HG03565 (cell line): ENCODE results near the gene NEURL1B.
"Not testable (repeated sequence)": the region's sequence is repeated elsewhere in the genome, so short reads cannot be mapped to it uniquely, and the experiment has no call there.

Experiments
- ATAC-seq: cut with Tn5 transposase; IDR thresholded peaks from one replicate; pipeline ENCODE4 v1.9.1; 2021; ENCODE audit warnings: mild to moderate bottlenecking, moderate library complexity; ENCODE audit not compliant: unreplicated experiment

NEURL1B gene

GRCh38 chr5:172672681-172673080, 31.6 kb downstream of the NEURL1B start:
- no peak for ATAC-seq

- ATAC-seq: no peak
Observed at GRCh38 chr5:172674155-172674554, 33.1 kb downstream of the NEURL1B start.

- no peak for ATAC-seq
Observed at GRCh38 chr5:172676914-172677475, 35.9 kb downstream of the NEURL1B start.

DNA sequence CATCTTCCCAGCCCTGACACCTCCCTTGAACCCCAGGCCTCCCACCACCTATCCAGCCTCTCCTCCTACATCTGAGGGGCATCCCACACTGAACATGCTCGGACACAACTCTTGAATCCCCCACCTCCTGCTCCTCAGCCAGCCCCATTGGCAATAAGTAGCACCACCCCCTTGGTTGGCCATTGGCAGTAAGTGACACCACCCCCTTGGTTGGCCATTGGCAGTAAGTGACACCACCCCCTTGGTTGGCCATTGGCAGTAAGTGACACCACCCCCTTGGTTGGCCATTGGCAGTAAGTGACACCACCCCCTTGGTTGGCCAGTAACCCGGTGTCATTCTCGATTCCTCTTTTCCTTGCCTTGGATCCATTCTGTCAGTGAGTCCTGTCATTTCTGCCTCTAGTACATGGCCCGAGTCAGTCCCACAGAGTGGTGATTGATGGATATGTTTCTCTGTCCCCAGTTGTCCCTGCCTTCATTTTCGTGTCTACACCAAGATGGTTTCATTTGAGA, 37.4 kb downstream of the NEURL1B start:
- ATAC-seq: not testable (repeated sequence)

DNA sequence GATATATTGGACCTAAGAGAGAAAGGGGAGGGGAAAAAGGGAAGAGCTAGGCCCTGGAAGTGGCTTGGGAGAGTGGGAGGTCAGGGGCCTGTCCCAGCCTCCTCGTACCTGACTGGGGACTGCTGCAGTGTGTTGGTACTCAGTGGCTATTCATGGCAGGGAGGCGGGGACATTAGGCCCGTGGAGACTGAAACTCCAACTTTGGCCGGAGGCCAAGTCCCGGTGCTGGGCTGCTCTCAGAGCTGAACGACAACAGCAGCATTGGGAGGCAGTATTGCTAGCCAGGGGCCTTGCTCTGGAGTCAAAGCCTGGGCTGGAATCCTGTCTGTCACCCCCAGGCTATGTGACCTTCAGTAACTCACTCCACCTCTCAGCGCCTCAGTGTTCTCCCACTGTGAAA, 37.8 kb downstream of the NEURL1B start:
- no peak for ATAC-seq

- ATAC-seq: no peak
Observed at GRCh38 chr5:172679628-172680212, 38.7 kb downstream of the NEURL1B start.

GRCh38 chr5:172680921-172681320, 39.9 kb downstream of the NEURL1B start:
- no peak for ATAC-seq

- ATAC-seq: no peak
Observed at GRCh38 chr5:172681421-172681820, 40.4 kb downstream of the NEURL1B start.

GRCh38 chr5:172683264-172683644, 42.2 kb downstream of the NEURL1B start:
- no peak for ATAC-seq

DNA sequence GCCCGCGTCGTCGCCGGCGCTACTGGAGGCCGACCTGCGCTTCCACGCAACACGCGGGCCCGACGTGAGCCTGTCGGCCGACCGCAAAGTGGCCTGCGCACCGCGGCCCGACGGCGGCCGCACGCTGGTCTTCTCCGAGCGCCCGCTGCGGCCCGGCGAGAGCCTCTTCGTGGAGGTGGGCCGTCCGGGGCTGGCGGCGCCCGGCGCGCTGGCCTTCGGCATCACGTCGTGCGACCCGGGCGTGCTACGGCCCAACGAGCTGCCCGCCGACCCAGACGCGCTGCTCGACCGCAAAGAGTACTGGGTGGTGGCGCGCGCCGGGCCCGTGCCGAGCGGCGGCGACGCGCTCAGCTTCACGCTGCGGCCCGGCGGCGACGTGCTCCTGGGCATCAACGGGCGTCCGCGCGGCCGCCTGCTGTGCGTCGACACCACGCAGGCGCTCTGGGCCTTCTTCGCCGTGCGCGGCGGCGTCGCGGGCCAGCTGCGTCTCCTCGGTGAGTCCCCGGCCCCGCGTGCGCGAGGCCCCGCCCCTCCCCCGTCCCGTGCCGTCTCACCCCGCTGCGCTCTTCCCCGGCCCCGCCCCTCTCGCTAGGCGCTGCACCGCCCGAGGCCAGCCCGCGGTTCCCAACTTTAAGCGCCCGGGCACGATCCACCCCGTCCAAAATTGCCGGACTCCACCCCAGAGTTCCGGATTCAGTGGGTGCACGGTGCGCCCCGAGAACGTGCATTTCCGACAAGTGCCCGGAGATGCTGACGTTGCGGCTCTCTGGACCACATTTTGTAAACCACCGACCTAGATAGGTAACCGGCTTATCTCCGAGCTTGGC, 42.8 kb downstream of the NEURL1B start:
- no peak for ATAC-seq

- ATAC-seq: no peak
Observed at GRCh38 chr5:172685091-172685490, 44.0 kb downstream of the NEURL1B start.

GRCh38 chr5:172686111-172686510, 45.0 kb downstream of the NEURL1B start:
- no peak for ATAC-seq

DNA sequence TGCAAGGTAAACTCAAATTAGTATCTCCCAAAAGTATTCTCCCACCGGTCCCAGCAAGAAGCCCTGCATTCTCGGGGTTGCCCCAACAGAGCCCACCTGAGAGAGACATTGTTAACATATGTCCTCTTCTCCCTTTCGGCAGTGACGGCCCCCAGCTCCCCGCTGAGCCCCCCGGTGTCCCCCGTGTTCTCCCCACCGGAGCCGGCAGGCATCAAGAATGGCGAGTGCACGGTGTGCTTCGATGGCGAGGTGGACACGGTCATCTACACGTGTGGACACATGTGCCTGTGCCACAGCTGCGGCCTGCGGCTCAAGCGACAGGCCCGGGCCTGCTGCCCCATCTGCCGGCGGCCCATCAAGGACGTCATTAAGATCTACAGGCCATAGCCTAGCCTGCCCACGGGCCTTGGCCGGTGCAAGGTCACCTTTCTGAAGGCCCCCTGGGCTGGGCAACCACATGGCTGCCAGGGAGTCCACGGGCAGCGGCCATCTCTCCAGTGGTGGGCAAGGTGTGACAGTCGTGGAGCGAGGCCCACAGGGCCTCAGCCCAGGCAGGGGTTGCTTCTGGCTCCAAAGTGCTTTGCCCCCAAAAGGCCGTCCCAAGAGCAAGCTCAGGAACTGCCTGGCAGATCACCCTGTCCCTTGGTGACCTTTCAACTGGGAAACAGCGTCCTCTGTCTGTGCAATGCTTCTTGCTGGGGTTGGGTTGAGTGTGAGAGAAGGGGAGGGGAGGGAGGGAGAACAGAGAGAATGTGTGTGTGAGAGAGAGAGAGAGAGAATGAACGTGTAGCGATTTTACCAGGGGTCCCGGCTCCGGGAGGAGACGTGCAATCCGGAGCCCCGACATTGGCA, 45.7 kb downstream of the NEURL1B start:
- no peak for ATAC-seq

DNA sequence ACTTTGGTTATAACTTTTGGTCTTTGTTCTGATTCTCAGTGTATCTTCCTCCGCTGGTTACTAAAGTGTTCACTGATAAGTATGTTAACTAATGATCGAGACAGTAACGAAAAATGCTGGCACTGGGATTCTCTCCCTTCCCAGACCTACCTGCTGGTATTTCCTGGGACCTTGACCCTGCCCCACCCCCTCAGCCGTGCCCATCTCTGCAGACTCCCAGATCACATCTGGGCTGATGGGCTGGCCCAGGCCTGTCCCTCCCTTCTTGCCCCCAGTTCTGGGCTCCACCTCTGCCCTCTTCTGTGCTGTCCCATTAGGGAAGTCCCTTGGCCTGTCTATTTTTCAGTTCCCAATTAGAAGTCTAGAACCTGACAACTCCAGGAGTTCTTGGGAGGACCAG, 46.9 kb downstream of the NEURL1B start:
- no peak for ATAC-seq

DNA sequence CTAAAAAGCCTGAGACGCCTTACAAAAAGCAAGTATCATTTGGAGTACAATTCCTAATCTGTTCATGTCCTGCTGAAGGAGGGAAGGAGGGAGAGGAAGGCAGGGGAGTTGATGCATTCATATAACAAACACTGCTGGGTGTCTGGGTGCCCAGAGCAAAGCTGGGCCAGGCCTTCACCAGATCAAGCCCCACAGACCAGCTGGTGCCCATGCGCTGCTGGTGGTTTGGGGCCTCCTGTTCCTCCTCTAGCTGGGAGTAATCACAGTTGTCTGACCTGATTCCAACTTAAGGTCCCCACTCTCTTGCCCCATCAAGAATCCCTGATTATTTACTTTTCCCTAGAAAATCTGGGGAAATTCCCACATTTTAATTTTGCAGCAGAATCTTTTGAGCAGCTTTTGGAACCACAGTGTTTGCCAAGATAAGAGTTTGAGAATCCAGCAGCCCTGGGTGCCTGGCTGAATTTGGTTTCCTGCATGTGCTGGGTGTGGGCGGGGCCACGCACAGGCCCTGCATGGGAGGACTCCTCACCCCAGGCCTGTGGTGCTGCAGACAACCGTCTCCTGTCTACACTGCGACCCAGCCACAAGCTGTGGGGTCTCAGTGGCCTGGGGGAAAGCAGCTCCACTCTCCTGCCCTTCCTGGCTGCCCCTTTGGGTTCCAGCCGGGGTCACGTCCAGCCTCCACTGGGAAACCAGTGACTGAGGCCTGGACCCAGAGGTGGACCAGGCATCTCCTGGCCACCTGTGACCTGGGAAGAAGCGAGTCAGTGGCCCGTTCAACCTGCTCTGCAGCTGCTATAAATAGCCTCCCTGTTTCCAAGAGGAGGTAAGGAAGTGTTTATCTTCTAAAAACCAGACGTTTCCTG, 47.5 kb downstream of the NEURL1B start:
- no peak for ATAC-seq

GRCh38 chr5:172689218-172689572, 48.1 kb downstream of the NEURL1B start:
- ATAC-seq: no peak

DNA sequence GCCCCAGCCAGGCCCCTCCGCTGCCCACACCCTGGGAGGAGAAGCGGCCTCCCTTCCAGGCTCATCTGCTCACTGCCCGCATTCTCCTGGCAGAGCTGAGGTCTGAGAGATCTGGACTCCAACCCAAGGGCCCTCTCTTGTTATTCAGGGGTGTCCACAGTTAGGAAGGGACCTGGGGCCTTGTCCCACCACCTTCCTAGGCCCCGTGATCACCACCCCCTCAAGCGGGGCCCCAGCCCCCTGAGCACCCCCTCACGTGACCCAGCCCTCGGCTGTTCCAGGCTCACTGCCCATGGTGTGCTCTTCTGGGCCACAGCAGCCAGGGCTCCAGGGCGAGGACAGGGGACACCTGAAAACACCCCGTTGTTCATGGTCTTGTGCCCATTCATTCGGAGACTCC, 48.7 kb downstream of the NEURL1B start:
- no peak for ATAC-seq

DNA sequence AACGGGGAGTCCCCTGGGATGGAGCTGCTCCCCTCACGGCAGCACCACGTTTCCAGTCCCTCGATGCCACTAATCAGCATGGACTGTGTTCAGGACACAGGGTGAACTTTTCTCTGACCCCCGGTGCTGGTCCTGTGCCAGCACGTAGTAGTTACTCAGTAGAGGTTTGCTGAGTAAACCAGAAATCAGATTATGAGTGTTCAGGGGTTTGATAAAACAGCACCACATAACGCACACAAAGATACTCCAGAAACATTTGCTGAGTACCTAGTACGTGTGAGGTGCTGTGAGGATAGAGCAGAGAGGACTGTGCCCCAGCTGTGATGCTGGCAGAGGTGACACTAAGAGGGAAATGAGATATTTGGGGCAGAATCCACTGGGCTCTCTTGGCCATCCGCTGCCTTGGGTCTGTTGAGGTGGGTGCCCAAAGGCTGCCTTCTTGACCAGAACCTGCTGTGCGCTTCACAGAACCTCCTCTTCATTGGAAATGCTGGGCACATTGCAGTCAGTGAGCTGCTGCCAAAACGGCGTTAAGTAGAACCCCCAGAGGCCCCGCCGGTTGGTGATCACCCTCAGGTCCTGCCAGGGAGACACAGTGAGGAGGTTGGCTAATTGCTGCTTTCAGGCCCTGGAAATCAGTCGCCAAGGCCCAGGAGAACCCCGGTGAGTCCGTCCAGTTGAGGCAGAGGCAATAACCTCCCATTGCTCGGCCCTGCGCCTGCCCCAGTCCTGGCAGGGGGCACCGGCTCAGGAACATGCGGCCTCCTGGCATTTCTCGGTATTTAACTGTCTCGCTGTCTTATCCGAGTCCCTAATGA, 49.4 kb downstream of the NEURL1B start:
- no peak for ATAC-seq

- ATAC-seq: no peak
Observed at GRCh38 chr5:172691886-172692285, 50.8 kb downstream of the NEURL1B start.
